ENCODE measurements around the gene TCEANC2.

DNA sequence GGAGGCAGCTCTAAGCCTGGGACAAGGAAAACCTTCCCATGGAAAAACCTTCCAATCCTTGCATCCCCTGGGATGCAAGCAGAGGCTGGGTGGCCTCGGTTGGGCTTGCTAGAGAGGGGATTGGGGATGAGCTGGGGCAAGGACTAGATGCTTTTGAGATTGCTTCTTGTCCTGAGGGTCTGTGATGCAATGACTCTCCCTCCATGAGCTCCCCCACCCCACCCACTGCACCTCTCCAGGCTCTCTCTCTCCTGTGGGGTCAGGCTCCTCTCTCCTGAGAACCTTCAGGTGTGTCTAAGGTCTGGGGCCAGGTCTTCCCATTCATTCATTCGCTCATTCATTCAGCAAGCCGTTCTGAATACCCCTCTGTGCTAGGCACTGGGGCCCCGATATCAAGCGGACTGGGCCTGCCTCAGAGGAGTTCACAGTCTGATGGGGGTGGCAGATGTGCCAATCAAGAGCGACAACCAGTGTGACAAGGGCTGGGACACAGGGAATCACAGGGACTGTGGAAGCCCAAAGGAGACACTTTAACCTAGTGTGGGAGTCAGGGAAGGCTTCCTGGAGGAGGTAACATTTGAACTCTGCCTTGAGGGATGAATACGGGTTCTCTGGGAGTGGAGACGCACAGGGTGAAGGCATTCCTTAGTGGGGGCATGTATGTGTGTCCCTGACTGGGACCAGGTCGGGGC, 41.9 kb upstream of the TCEANC2 start:
- TF ChIP-seq EZH2 (IDR thresholded peaks at IDR 0.05) (no peak), POLR2AphosphoS5 (IDR thresholded peaks at IDR 0.05; ENCODE audit: borderline replicate concordance, low read depth, low read length) (no peak), FOXP2 (optimal IDR thresholded peaks at IDR 0.05; ENCODE audit: control extremely low read depth, extremely low read length, insufficient read depth) (no peak)
